HepG2 (cell line): ENCODE measurements around the gene USP43. TPM values are rescaled to one million over a fixed set of nuclear protein-coding genes. Genes with fewer than 3 reads are reported as not detected.

Experiments used
- ATAC-seq: fragments of 200-7000 bp; cut with Tn5 transposase; 3 replicates; pipeline ENCODE4 v1.9.1; 2020; ENCODE audit warnings: mild to moderate bottlenecking, moderate library complexity
- BruUV-seq: library from RNA; stranded (reverse); fragments of 400-500 nt; replicated peaks from 2 replicates; lab custom pipeline; 2021; lab: Mats Ljungman, UMichigan
- CTCF ChIA-PET: fragments of 300-600 bp; formaldehyde crosslinking; extraction: SDS; loops from one replicate; lab custom pipeline; 2021; ENCODE audit warnings: low total read pairs, inconsistent platforms, low intra/inter-chr PET ratio; lab: Yijun Ruan, JAX
- POLR2A ChIA-PET: fragments of 350-600 bp; sonication (Branson Sonifier 250); formaldehyde crosslinking; loops from one replicate; lab custom pipeline; 2020; ENCODE audit warnings: antibody characterized with exemption, inconsistent platforms; lab: Yijun Ruan, JAX
- DNase-seq: peaks from one replicate; pipeline ENCODE4 v3.0.0-alpha.2; 2015; ENCODE audit warnings: low spot score
- FAIRE-seq: peaks from 3 replicates; lab custom pipeline; 2011; peaks lifted over from hg19 to GRCh38; lab: Jason Lieb, UNC
- H2AFZ ChIP-seq: one replicate; pipeline ENCODE4 v1.6.1; 2011; ENCODE audit warnings: low read length, inconsistent platforms
- H3K27ac ChIP-seq: fragments of 300-600 bp; 3 replicates; pipeline ENCODE4 v1.8.0; 2011; ENCODE audit warnings: mixed run types, mild to moderate bottlenecking, mixed read lengths, low read length, inconsistent platforms; ENCODE audit not compliant: insufficient read depth; ENCODE audit errors: extremely low read length
- H3K27me3 ChIP-seq, 2 experiments: fragments of 200-600 bp in 1 of 2; 2 replicates in 1 of 2; 3 replicates in 1 of 2; pipeline versions ENCODE4 v1.6.0 to v1.8.0; 2011; ENCODE audit warnings: low read length in 2 of 2, mild to moderate bottlenecking in 2 of 2, moderate library complexity in 2 of 2, inconsistent platforms in 1 of 2; ENCODE audit not compliant: insufficient read depth in 2 of 2, control insufficient read depth in 1 of 2
- H3K36me3 ChIP-seq, 2 experiments: fragments of 200-600 bp in 1 of 2; replicated peaks in 1 of 2; 2 replicates in 1 of 2; 3 replicates in 1 of 2; pipeline versions ENCODE4 v1.5.1 to v1.8.0; 2011; ENCODE audit warnings: low read length in 2 of 2, inconsistent platforms in 1 of 2; ENCODE audit not compliant: insufficient read depth in 2 of 2, control insufficient read depth in 1 of 2
- H3K4me1 ChIP-seq: 2 replicates; pipeline ENCODE4 v1.5.1; 2012; ENCODE audit warnings: low read length, inconsistent platforms; ENCODE audit not compliant: insufficient read depth
- H3K4me2 ChIP-seq: 2 replicates; pipeline ENCODE4 v1.6.0; 2011; ENCODE audit warnings: low read depth, low read length, inconsistent platforms
- H3K4me3 ChIP-seq, 3 experiments: fragments of 200-600 bp in 1 of 3; sonication (generic), shearing (Covaris generic) in 1 of 3; replicated peaks in 1 of 3; 2 replicates each; pipeline ENCODE4 v1.5.1; 2011 to 2016; ENCODE audit warnings: low read length in 3 of 3, inconsistent platforms in 2 of 3, low read depth in 2 of 3, mild to moderate bottlenecking in 2 of 3, control low read depth in 1 of 3, mixed read lengths in 1 of 3; ENCODE audit not compliant: insufficient read depth in 1 of 3
- H3K79me2 ChIP-seq: one replicate; pipeline ENCODE4 v1.6.1; 2011; ENCODE audit warnings: low read length, inconsistent platforms; ENCODE audit not compliant: insufficient read depth
- H3K9ac ChIP-seq: 2 replicates; pipeline ENCODE4 v1.6.0; 2011; ENCODE audit warnings: mild to moderate bottlenecking, low read depth, low read length, inconsistent platforms; ENCODE audit not compliant: insufficient read depth
- H3K9me3 ChIP-seq: 2 replicates; pipeline ENCODE4 v1.5.1; 2012; ENCODE audit warnings: mild to moderate bottlenecking, low read length
- H4K20me1 ChIP-seq: 2 replicates; pipeline ENCODE4 v1.6.0; 2011; ENCODE audit warnings: inconsistent platforms, mild to moderate bottlenecking, low read length, moderate library complexity; ENCODE audit not compliant: insufficient read depth
- AHR ChIP-seq: IDR thresholded peaks from 2 replicates; pipeline ENCODE4 v1.6.1; 2018; ENCODE audit warnings: missing genetic modification reagents, missing compliant biosample characterization
- TEAD3 ChIP-seq: optimal IDR thresholded peaks from 2 replicates; pipeline ENCODE3; 2016; ENCODE audit warnings: borderline replicate concordance
- ZMYM2 ChIP-seq: sonication (generic); formaldehyde crosslinking; IDR thresholded peaks from 2 replicates; pipeline ENCODE4 v1.8.0; 2022; ENCODE audit warnings: mild to moderate bottlenecking, missing genetic modification reagents
- ZNF567 ChIP-seq: sonication (generic); formaldehyde crosslinking; IDR thresholded peaks from 2 replicates; pipeline ENCODE4 v1.8.1; 2023; ENCODE audit warnings: mild to moderate bottlenecking, missing genetic modification reagents, borderline replicate concordance
- WGBS: methylation state at CpG from one replicate; pipeline ENCODE4 v1.1.6; 2017; ENCODE audit warnings: low lambda C conversion rate; 5-methylcytosine and 5-hydroxymethylcytosine counted together
- in situ Hi-C: cut with HindIII; loops from 2 replicates; pipeline ENCODE4 v1.10.0; 2017; ENCODE audit warnings: low pct_unique_long_range_greater_than_20kb; ENCODE audit not compliant: extremely low pct_ligation_motif_present
- intact Hi-C: fragments of 100-400 bp; cut with micrococcal nuclease; formaldehyde crosslinking; loops from one replicate; pipeline ENCODE4 v1.10.0; 2022; ENCODE audit not compliant: unreplicated experiment
- polyA plus RNA-seq, 8 experiments: library from polyadenylated mRNA; depleted of rRNA in 3 of 8; stranded (reverse) in 7 of 8; unstranded in 1 of 8; fragments of >200 nt; fragmentation: Illumina TruSeq in 4 of 8; extraction: Trizol in 4 of 8; gene quantifications; 2 replicates each; pipeline versions ENCODE4 v1.2.1 to v1.2.3, GENCODE V29; 2011 to 2016; ENCODE audit warnings: low read depth in 4 of 8, missing spikeins in 1 of 8, mixed read lengths in 1 of 8; ENCODE audit not compliant: insufficient read depth in 1 of 8
- total RNA-seq, 5 experiments: library from RNA; depleted of rRNA; stranded (reverse); fragments of >200 nt; fragmentation: Illumina TruSeq; extraction: Trizol; gene quantifications; 2 replicates each; pipeline ENCODE4 v1.2.3, GENCODE V29; 2016; ENCODE audit warnings: low read depth in 1 of 5
- TF ChIP-seq, protein P1 (sequence below): sonication (generic); formaldehyde crosslinking; conservative IDR thresholded peaks from 2 replicates; pipeline ENCODE4 v1.8.0; 2022; ENCODE audit warnings: mild to moderate bottlenecking, moderate library complexity, missing genetic modification reagents

Gene USP43
- total and polyA plus RNA-seq, 2 of the 13 experiments (the other 11 are each of a cell fraction or from before 2014, with no cell fraction given): 1.6 to 2.2 TPM

DNA sequence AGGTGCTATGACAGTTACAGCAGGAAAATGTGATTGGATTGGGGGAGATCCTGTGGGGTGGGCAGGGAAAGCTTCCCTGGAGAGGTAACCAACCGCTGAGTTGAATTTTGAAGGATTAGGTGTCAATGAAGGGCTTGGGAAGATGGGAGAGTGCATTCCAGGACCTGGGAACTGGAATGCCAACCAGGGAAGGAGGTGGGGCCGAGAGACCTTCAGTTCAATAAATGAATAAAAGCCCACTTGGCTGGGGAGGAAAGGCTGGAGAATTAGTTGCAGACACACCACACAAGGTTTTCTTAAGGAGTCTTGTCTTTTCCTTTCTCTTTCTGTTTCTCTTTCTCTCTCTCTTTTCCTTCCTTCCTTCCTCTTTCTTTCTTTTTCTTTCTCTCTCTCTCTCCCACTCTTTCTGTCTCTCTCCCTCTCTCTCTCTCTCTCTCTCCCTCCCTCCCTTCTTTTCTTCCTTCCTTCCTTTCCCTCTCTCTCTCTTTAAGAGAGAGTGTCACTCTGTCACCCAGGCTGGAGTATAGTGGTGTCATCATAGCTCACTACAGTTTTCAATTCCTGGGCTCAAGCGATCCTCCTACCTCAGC, 3.3 kb downstream of the USP43 start:
- H3K9ac ChIP-seq: no peak overlapping the region
- intact Hi-C loops: loop anchor here (1.0 to 10.0 kb wide), 3 partner anchors 37 to 79 kb away; partner anchors contain the start of genes CFAP52 and STX8
- TF ChIP-seq AHR (CRISPR knock-in tag) (no peak), ZNF567 (CRISPR knock-in tag) (no peak), ZMYM2 (CRISPR knock-in tag) (no peak), TEAD3 (CRISPR knock-in tag) (no peak)
- TF ChIP-seq, protein P1, sequence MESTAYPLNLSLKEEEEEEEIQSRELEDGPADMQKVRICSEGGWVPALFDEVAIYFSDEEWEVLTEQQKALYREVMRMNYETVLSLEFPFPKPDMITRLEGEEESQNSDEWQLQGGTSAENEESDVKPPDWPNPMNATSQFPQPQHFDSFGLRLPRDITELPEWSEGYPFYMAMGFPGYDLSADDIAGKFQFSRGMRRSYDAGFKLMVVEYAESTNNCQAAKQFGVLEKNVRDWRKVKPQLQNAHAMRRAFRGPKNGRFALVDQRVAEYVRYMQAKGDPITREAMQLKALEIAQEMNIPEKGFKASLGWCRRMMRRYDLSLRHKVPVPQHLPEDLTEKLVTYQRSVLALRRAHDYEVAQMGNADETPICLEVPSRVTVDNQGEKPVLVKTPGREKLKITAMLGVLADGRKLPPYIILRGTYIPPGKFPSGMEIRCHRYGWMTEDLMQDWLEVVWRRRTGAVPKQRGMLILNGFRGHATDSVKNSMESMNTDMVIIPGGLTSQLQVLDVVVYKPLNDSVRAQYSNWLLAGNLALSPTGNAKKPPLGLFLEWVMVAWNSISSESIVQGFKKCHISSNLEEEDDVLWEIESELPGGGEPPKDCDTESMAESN (CRISPR knock-in tag): no peak
- TF ChIP-seq, all 625 proteins: peak for 0
- no peak for ATAC-seq
- ChIA-PET CTCF (no interaction called here), POLR2A (interaction anchor here (0.7 to 1.8 kb wide), 3 partner anchors 26 to 36 kb away, joined by 3 to 7 read pairs (median 3); no protein-coding TSS in a partner anchor)
- in situ Hi-C loops: no loop called here
- no peak overlapping the region for H3K27ac ChIP-seq
- peak overlapping the region; percentile 39; the same call in 1 of the 2 replicates for H3K4me2 ChIP-seq
- no TSS peak for BruUV-seq
- WGBS: 32% methylated on average over 3 of the region's 3 CpGs
- H2AFZ ChIP-seq: no peak overlapping the region
- H3K27me3 ChIP-seq: peaks cover 0 to 6% of the 10 kb centered on the region in 2 experiments; a peak in 2 of 5 replicates
- H3K36me3 ChIP-seq: no peaks in the 10 kb centered on the region
- peaks cover 46% of the 10 kb centered on the region for H3K4me1 ChIP-seq
- H3K9me3 ChIP-seq: no peaks in the 10 kb centered on the region
- FAIRE-seq: no peak
- peak overlapping the region in 1 of 3 experiments; percentile 7; a peak in 1 of 6 replicates for H3K4me3 ChIP-seq
- H3K79me2 ChIP-seq: no peaks in the 10 kb centered on the region
- no peak for DNase-seq
- H4K20me1 ChIP-seq: no peaks in the 10 kb centered on the region
